Coronary artery (tissue), 2 donors: ENCODE data around the gene ENO3.

Experiments
- DNase-seq: peaks from one replicate; pipeline ENCODE4 v3.0.0-alpha.2; 2017; ENCODE audit warnings: low spot score
- H3K27ac ChIP-seq, 2 donors: fragments of 200-600 bp; sonication (generic); one replicate each; pipeline ENCODE4 v1.5.1; 2016 to 2019
- H3K4me3 ChIP-seq: fragments of 200-600 bp; sonication (generic); 2 replicates; pipeline ENCODE4 v1.5.1; 2016; ENCODE audit warnings: mild to moderate bottlenecking, moderate library complexity
- TF ChIP-seq, protein P1 (sequence below): fragments of 200-600 bp; sonication (generic); IDR thresholded peaks from one replicate; pipeline ENCODE4 v1.5.1; 2019; ENCODE audit warnings: antibody characterized with exemption

The ENO3 gene

DNA sequence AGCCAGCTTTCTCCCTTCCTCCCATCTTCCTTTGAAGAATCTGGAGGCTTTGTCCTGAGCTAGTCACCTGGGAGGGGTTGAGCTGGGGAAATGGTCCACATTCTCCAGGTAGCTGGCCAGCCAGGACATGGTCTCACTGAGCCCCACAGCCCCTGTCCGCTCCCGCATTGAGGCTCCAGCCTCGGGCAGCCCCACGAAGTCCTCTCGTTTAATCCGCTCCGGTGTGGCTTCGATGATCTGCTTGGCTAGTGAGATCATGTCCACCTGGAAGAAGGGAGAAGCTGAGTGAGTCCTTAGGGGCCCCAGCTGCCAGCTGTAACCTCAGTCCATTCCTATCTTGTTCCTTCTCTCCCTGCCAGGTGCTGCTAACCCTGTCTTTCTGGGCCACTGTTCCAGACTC is 19.4 kb downstream of the ENO3 start:
- peak overlapping the region in 1 of 2 donors; percentile 98 for H3K27ac ChIP-seq
- DNase-seq = no peak
- TF ChIP-seq, protein P1, sequence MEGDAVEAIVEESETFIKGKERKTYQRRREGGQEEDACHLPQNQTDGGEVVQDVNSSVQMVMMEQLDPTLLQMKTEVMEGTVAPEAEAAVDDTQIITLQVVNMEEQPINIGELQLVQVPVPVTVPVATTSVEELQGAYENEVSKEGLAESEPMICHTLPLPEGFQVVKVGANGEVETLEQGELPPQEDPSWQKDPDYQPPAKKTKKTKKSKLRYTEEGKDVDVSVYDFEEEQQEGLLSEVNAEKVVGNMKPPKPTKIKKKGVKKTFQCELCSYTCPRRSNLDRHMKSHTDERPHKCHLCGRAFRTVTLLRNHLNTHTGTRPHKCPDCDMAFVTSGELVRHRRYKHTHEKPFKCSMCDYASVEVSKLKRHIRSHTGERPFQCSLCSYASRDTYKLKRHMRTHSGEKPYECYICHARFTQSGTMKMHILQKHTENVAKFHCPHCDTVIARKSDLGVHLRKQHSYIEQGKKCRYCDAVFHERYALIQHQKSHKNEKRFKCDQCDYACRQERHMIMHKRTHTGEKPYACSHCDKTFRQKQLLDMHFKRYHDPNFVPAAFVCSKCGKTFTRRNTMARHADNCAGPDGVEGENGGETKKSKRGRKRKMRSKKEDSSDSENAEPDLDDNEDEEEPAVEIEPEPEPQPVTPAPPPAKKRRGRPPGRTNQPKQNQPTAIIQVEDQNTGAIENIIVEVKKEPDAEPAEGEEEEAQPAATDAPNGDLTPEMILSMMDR = no peak
- no peak overlapping the region for H3K4me3 ChIP-seq

DNA sequence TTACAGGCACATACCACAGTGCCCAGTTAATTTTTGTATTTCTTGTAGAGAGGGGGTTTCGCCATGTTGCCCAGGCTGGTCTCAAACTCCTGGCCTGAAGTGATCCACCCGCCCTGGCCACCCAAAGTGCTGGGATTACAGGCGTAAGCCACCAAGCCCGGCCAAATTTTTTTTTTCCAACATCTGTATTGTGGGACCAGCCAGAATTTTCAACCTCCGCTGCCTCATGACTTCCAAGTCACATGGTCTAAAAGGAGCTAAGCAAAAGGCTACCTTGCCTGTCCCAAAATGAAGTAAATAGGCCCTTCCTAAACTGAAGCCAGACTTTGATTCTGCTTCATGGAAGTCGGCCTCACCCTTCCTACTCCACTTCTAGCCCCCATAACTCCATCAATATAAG is 20.9 kb downstream of the ENO3 start:
- DNase-seq = no peak
- Histone ChIP-seq H3K4me3 (no peak overlapping the region), H3K27ac (peak overlapping the region in 1 of 2 donors; percentile 8)
- TF ChIP-seq, protein P1 = no peak

DNA sequence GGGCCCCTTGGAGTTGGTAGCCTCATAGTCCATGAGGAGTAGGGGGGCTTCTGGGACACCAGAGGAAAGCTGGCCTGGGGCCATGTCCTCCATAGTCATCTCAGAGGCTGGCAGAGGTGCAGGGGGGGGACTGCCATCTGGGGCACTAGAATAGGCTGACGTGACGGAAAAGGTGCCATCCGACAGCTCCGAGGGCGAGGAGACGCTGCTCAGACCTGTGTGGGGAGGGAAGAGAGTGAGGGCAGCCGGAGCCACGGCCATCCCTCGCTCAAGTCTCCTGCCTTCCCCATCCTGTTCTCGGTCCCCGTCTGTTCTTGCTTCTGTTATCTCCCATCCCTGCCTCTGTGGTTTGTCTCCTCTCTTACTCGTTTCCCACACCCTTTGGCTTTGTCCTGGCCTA is 21.4 kb downstream of the ENO3 start:
- no peak for DNase-seq
- peak overlapping the region in 1 of 2 donors; percentile 8 for H3K27ac ChIP-seq
- TF ChIP-seq, protein P1 = no peak
- no peak overlapping the region for H3K4me3 ChIP-seq

GRCh38 chr17:4972752-4973151 is 21.8 kb downstream of the ENO3 start:
- H3K4me3 ChIP-seq = no peak overlapping the region
- TF ChIP-seq, protein P1 = no peak
- no peak for DNase-seq
- peak overlapping the region in 1 of 2 donors; percentile 8 for H3K27ac ChIP-seq

DNA sequence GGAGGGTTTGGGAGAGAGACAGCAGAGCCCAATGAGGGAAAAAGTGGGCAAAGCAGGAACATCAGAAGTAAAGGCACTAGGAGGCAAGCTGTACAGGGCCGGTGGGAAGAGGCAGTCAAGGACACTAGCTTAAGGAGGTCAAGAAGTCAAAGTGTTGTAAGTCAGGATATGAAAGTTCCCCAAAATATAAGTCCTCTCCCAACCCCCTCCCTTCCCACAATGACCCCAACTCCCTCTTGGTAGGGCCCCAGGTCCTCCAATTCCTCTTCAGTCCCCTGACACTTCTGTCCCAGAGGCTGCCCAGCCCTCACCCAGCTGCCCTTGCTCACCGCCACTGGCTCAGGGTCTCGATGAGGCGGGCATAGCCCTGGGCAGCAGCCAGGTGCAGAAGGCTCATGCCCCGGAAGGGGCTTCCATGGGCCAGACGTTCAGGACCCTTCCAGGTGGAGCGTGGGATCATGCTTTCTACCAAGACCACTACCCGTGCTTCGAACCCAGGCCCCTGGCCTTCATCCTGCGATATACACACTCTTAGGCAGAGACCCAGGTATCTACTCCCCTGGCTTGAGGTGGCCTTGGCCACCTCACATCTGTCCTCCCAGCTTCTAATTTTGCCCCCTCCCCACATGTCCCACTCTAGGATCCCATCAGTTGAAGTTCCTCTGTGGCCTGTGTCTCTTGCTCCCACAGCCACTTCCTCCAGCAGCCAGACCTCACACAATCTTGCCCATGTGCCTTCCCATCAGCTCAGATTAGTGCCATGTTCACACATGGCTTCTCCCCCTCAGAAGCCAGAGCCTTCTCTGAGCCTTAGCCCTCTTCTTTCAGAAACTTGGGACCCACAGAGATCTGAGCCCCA is 22.6 kb downstream of the ENO3 start:
- TF ChIP-seq, protein P1 = no peak
- Histone ChIP-seq H3K27ac (peak overlapping the region; percentile 36 to 50), H3K4me3 (no peak overlapping the region)
- no peak for DNase-seq

DNA sequence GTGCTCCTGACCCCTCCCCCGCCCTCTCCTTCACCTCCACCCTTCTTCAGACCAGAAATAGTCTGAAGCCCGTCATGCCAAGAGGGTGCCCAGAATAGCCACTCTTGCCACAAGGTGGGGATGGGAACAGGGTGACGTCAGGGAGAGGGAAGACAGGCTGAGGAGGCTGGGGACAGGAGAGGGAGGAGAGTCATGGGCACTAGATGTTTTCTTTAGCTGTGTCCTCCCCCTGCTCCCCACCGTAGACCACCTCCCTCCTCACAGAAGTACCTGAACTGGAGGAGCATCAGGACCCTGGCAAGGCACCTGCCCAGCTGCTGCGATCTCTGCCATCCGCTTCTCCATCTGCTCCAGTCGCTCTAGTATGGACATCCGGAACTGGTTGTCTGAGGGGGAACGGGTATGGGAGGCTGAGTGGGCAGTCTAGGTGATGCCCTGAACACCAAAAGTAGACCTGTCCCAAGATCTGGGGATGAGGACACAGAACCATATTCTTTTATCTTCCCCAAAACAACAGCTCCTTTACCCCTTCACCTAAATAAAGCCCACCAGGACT is 23.3 kb downstream of the ENO3 start:
- H3K4me3 ChIP-seq = no peak overlapping the region
- DNase-seq = no peak
- H3K27ac ChIP-seq = peak overlapping the region; percentile 47 to 50
- TF ChIP-seq, protein P1 = no peak

GRCh38 chr17:4978726-4979125 is 27.8 kb downstream of the ENO3 start:
- TF ChIP-seq, protein P1 = no peak
- Histone ChIP-seq H3K27ac (no peak overlapping the region), H3K4me3 (no peak overlapping the region)
- DNase-seq = no peak
